Measurements from ENCODE around the gene GABRB3. TPM values are rescaled to one million over a fixed set of nuclear protein-coding genes. Genes with fewer than 3 reads are reported as not detected.
A peak's percentile ranks its signal among the peaks of the same experiment; 100 is the strongest.

Gene GABRB3
- total RNA-seq, 4 donors from 2014 or later: 1.2 to 3.9 (median 2.1) TPM; not detected in 1

DNA sequence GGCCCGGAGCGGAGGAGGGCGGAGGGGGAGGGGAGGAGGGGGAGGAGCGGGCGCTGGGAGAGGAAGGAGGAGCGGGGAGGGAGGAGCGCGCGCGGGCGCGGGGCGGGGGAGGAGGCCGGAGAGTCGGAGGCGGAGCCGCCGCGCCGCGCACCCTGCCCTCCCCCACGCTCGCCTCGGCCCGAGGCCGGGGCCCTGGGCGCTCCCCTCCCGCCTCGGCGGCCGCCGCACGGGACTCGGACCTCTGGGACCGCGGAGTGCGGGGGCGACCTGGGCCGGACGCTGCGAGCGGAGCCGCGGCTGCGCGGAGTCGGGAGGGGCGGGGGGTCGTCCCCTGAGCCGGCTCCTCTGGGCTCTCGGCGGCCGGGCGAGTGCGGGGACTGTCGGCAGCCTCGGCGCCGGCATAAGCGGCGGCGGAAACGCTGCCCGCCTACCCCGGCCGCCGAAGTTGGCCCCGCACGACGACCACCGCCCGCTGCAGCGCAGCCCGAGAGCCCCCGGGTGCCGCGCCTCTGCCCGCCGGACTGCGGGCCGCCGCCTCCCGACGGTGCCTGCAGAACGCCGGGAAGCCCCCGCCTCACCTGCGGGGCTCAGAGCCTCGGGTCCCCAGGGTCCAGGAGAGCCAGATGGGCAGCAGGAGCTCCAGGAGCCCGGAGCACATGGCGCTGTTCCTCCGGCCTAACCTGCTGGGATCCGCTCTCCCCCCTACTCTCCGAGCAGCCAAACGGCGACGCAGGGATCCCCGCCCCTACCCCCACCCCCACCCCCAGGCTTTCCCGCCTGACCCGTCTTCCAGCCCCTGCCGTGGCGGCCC lies 406 bp upstream of the GABRB3 start:
- 2 to 3% methylated on average over 32 to 51 of the region's 102 CpGs for WGBS, 2 donors
- H3K4me1 ChIP-seq: peaks cover 0 to 25% (median 0%) of the 10 kb centered on the region in 4 donors
- H3K9me3 ChIP-seq: no peaks in the 10 kb centered on the region
- peaks cover 0 to 47% of the 10 kb centered on the region in 2 donors for H3K27me3 ChIP-seq
- no peak for DNase-seq (ENCODE audit: low spot score in 2 of 2)
- H3K4me3 ChIP-seq: peak overlapping the region in 3 of 4 donors; percentile 9 to 60 (median 18)
- H3K27ac ChIP-seq: no peak overlapping the region
- no peaks in the 10 kb centered on the region for H3K36me3 ChIP-seq
- no peak for TF ChIP-seq POLR2A (IDR thresholded peaks at IDR 0.05)
- no peak for TF ChIP-seq EP300 (IDR thresholded peaks at IDR 0.05)
- TF ChIP-seq CTCF (IDR thresholded peaks at IDR 0.05): no peak

DNA sequence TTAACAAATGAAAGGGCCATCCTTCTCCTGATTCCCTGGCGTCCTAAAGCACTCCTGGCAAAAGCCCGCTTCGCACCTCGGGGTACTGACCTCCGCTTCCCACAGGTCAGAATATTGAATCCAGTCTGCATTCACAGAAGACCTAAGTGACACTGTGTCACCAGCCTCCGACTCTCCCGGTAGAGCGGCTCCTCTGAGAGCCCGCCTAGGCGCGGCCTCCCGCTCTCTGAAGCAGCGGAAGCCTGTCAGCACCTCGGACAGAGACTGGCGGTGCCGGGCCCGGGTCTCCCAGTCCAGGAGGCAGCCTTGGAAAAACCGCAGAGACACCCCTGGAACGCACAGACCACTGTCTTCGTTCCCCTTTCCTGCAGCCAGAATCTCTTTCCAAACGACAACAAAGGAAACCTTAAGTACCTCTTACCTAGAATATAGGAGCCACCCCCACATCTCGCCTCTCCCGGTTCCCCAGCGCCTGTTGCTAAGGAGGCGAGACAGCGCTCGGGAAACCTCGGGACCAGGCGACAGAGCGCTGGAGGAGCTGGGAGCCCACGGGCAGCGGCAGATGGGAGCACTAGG lies 1.2 kb downstream of the GABRB3 start:
- Histone ChIP-seq H3K4me1 (peaks cover 0 to 25% (median 0%) of the 10 kb centered on the region in 4 donors), H3K9me3 (no peaks in the 10 kb centered on the region), H3K4me3 (peak overlapping the region in 3 of 4 donors; percentile 18 to 60 (median 25)), H3K27ac (no peak overlapping the region), H3K36me3 (no peaks in the 10 kb centered on the region), H3K27me3 (peaks cover 0 to 47% of the 10 kb centered on the region in 2 donors)
- TF ChIP-seq CTCF (IDR thresholded peaks at IDR 0.05) (no peak), POLR2A (IDR thresholded peaks at IDR 0.05) (no peak), EP300 (IDR thresholded peaks at IDR 0.05) (no peak)
- WGBS, 2 donors: 3 to 6% methylated on average over 16 to 31 of the region's 32 CpGs
- no peak for DNase-seq (ENCODE audit: low spot score in 2 of 2)

DNA sequence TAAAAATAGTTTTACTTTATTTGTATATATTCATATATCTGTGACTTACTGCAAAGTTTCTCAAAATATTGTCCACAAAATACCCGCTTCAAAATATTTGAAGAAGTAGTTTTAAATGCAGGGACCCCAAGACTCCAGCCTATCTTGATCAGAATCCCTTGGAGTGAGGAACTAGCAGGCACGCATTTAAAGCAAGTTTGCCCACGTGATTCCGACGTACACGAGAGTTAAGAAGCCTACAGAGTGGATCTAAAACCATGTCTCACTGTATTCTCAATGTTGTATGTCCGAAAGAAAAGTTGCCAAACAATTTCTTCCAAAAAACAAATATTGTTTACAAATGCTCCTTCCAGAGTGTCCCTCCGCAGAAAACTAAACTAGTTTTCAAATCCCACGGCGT lies 1.7 kb downstream of the GABRB3 start:
- H3K4me3 ChIP-seq: no peak overlapping the region
- no peaks in the 10 kb centered on the region for H3K36me3 ChIP-seq
- WGBS, 2 donors: 22 to 27% methylated on average over 10 of the region's 10 CpGs
- no peak for TF ChIP-seq POLR2A (IDR thresholded peaks at IDR 0.05)
- no peak for TF ChIP-seq CTCF (IDR thresholded peaks at IDR 0.05)
- no peak for TF ChIP-seq EP300 (IDR thresholded peaks at IDR 0.05)
- peaks cover 0 to 47% of the 10 kb centered on the region in 2 donors for H3K27me3 ChIP-seq
- no peak overlapping the region for H3K27ac ChIP-seq
- peaks cover 0 to 25% (median 0%) of the 10 kb centered on the region in 4 donors for H3K4me1 ChIP-seq
- no peak for DNase-seq (ENCODE audit: low spot score in 2 of 2)
- H3K9me3 ChIP-seq: no peaks in the 10 kb centered on the region

DNA sequence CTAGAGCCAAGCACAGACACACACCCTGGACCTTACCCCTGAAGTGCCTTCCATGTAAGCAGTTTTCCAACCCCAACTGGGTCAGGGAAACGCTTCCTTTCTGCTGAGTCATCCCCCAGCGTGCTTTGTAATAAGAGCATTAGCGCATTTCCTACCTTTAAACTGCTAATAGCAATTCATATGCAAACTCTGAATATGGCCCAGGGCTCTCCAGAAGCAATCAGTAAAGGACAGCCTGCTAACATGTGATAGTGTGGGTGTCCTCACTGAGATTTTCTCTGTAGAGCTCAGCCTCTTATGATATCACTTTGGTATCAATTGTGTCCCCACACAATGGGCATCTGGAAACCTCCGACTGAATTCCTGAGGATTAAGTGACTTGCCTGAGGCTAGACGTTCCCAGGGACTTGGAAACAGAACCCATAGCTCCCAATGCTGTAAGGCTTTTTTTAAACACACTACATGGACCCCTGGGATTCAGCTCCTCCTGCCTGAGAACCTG lies 5.6 kb downstream of the GABRB3 start:
- no peaks in the 10 kb centered on the region for H3K36me3 ChIP-seq
- no peak for TF ChIP-seq EP300 (IDR thresholded peaks at IDR 0.05)
- no peak for TF ChIP-seq POLR2A (IDR thresholded peaks at IDR 0.05)
- TF ChIP-seq CTCF (IDR thresholded peaks at IDR 0.05): no peak
- H3K27me3 ChIP-seq: peaks cover 0 to 36% of the 10 kb centered on the region in 2 donors
- WGBS, 2 donors: 20 to 36% methylated on average over 5 of the region's 5 CpGs
- no peak for DNase-seq (ENCODE audit: low spot score in 2 of 2)
- no peaks in the 10 kb centered on the region for H3K9me3 ChIP-seq
- peaks cover 0 to 11% (median 0%) of the 10 kb centered on the region in 4 donors for H3K4me1 ChIP-seq
- no peak overlapping the region for H3K4me3 ChIP-seq
- H3K27ac ChIP-seq: no peak overlapping the region

GRCh38 chr15:26766262-26766661 lies 6.6 kb downstream of the GABRB3 start:
- Histone ChIP-seq H3K9me3 (no peaks in the 10 kb centered on the region), H3K36me3 (no peaks in the 10 kb centered on the region), H3K27me3 (peaks cover 0 to 27% of the 10 kb centered on the region in 2 donors), H3K27ac (no peak overlapping the region), H3K4me3 (no peak overlapping the region), H3K4me1 (peaks cover 0 to 1% (median 0%) of the 10 kb centered on the region in 4 donors)
- WGBS, 2 donors: 44 to 53% methylated on average over 1 of the region's 1 CpG
- TF ChIP-seq EP300 (IDR thresholded peaks at IDR 0.05) (no peak), CTCF (IDR thresholded peaks at IDR 0.05) (no peak), POLR2A (IDR thresholded peaks at IDR 0.05) (no peak)
- DNase-seq (ENCODE audit: low spot score in 2 of 2): no peak

All from tibial nerve (tissue), 4 donors.